Spleen (tissue), 11 donors: Measurements from ENCODE around the gene DCAF7. TPM values are rescaled to one million over a fixed set of nuclear protein-coding genes. Genes with fewer than 3 reads are reported as not detected.
A peak's percentile ranks its signal among the peaks of the same experiment; 100 is the strongest.

ENCODE experiments used
- DNase-seq: peaks from one replicate; pipeline ENCODE4 v3.0.0-alpha.2; 2020
- H3K27ac ChIP-seq, 8 donors: fragments of 200-600 bp; sonication (generic) in 7 of 8; 1 replicate in 4 of 8; 2 replicates in 4 of 8; pipeline versions ENCODE4 v1.5.0 to v1.8.0; 2016 to 2021; ENCODE audit warnings: inconsistent platforms in 4 of 8, mild to moderate bottlenecking in 4 of 8, moderate library complexity in 1 of 8
- H3K27me3 ChIP-seq, 7 donors: fragments of 200-600 bp; sonication (generic) in 6 of 7; replicated peaks in 1 of 7; 1 replicate in 4 of 7; 2 replicates in 3 of 7; pipeline versions ENCODE4 v1.5.0 to v1.8.0; 2016 to 2021; ENCODE audit warnings: inconsistent platforms in 3 of 7, mild to moderate bottlenecking in 1 of 7
- H3K36me3 ChIP-seq, 6 donors: fragments of 200-600 bp; sonication (generic) in 5 of 6; 1 replicate in 4 of 6; 2 replicates in 2 of 6; pipeline versions ENCODE4 v1.5.0 to v1.8.0; 2016 to 2021; ENCODE audit warnings: inconsistent platforms in 2 of 6
- H3K4me1 ChIP-seq, 6 donors: fragments of 200-600 bp; sonication (generic) in 5 of 6; 1 replicate in 3 of 6; 2 replicates in 3 of 6; pipeline versions ENCODE4 v1.5.0 to v1.8.0; 2016 to 2021; ENCODE audit warnings: inconsistent platforms in 3 of 6
- H3K4me3 ChIP-seq, 8 donors: fragments of 200-600 bp; sonication (generic) in 7 of 8; 1 replicate in 4 of 8; 2 replicates in 4 of 8; pipeline versions ENCODE4 v1.5.0 to v1.8.0; 2016 to 2021; ENCODE audit warnings: inconsistent platforms in 4 of 8, mild to moderate bottlenecking in 4 of 8, moderate library complexity in 2 of 8
- H3K9me3 ChIP-seq, 8 donors: fragments of 200-600 bp; sonication (generic) in 7 of 8; 1 replicate in 4 of 8; 2 replicates in 4 of 8; pipeline versions ENCODE4 v1.5.0 to v1.8.0; 2016 to 2021; ENCODE audit warnings: inconsistent platforms in 4 of 8
- POLR2A ChIP-seq, 3 donors: fragments of 450-650 bp; IDR thresholded peaks; one replicate each; pipeline ENCODE4 v1.5.1; 2017; ENCODE audit warnings: antibody characterized with exemption in 3 of 3, mild to moderate bottlenecking in 1 of 3
- POLR2AphosphoS5 ChIP-seq, 3 donors: sonication (generic); formaldehyde crosslinking; IDR thresholded peaks; one replicate each; pipeline ENCODE4 v1.5.1; 2017; ENCODE audit warnings: antibody characterized with exemption in 3 of 3
- WGBS, 5 donors: extraction: QIAGEN DNeasy Blood & Tissue Kit in 3 of 5; methylation state at CpG; one replicate each; pipeline versions ENCODE4 v1.1.5 to v1.1.7; 2013 to 2018; 5-methylcytosine and 5-hydroxymethylcytosine counted together
- intact Hi-C: fragments of 100-400 bp; cut with DNase I; formaldehyde crosslinking; loops from one replicate; pipeline ENCODE4 v1.15.0; 2023; ENCODE audit warnings: low total_unique reads
- polyA plus RNA-seq, 3 donors: library from polyadenylated mRNA; stranded (reverse); fragments of 200-250 nt; gene quantifications; one replicate each; pipeline ENCODE4 v1.2.1, GENCODE V29; 2013
- total RNA-seq, 7 donors: library from RNA; depleted of rRNA in 3 of 7; stranded (reverse); fragments of >200 nt in 3 of 7; fragmentation: NEBNext Ultra II Directional in 4 of 7; extraction: Animal tissue kit (Norgen Biotek cat#: 25700) in 4 of 7; gene quantifications; one replicate each; pipeline versions ENCODE4 v1.1.0 to v1.2.1, GENCODE V29; 2016 to 2021
- TF ChIP-seq, protein P1 (sequence below), 11 experiments: fragments of 200-600 bp in 7 of 11; fragments of 450-650 bp in 4 of 11; sonication (generic) in 4 of 11; IDR thresholded peaks in 8 of 11; conservative IDR thresholded peaks in 3 of 11; 1 replicate in 7 of 11; 2 replicates in 4 of 11; pipeline versions ENCODE4 v1.4.0 to v1.8.0; 2016 to 2021; ENCODE audit warnings: antibody characterized with exemption in 11 of 11, inconsistent platforms in 4 of 11, mild to moderate bottlenecking in 1 of 11
- donor health status: healthy with polysubstance abuse.
- donor health status: DM: no; HTN: no; CAD: no; lungs with moderate emphysema.
- donor health status: DM: no; HTN: no; CAD: no.
- donor health status: Bipolar disorder and iron deficiency.
- donor health status: healthy.
- donor health status: DM: no; HTN: no; CAD: no.
- donor health status: DM: yes; HTN: yes; CAD: no.

The DCAF7 gene
- total and polyA plus RNA-seq, 10 donors, result 15.9 to 87.5 (median 54.7) TPM

DNA sequence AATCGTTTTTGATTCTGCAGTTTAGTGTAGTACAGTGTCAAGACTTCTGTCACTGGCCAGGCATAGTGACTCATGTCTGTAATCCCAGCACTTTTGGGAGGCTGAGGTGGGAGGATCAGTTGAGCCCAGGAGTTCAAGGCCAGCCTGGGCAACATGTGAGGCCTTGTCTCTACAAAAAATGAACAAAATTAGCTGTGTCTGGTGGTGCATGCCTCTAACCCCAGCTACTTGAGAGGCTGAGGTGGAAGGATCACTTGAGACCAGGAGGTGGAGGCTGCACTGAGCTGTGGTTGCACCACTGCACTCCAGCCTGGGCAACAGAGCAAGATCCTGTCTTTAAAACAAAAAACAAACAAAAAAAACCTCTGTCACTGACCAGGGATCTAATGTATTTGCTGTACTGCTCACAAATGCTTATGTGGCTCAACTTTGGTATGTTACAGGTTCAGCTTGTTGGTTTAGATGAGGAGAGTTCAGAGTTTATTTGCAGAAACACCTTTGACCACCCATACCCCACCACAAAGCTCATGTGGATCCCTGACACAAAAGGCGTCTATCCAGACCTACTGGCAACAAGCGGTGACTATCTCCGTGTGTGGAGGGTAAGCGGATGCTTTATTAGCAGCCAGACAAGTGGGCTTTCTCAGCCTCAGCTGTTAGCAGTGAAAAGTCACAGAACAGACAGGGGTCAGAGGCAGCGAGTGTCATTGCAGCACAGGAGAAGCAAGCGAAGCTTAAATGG lies 27.9 kb downstream of the DCAF7 start:
- Histone ChIP-seq H3K9me3 (no peaks in the 10 kb centered on the region), H3K27me3 (no peaks in the 10 kb centered on the region), H3K27ac (no peak overlapping the region), H3K36me3 (peaks cover 0 to 62% (median 44%) of the 10 kb centered on the region in 6 donors), H3K4me3 (no peak overlapping the region), H3K4me1 (no peaks in the 10 kb centered on the region)
- TF ChIP-seq, protein P1, sequence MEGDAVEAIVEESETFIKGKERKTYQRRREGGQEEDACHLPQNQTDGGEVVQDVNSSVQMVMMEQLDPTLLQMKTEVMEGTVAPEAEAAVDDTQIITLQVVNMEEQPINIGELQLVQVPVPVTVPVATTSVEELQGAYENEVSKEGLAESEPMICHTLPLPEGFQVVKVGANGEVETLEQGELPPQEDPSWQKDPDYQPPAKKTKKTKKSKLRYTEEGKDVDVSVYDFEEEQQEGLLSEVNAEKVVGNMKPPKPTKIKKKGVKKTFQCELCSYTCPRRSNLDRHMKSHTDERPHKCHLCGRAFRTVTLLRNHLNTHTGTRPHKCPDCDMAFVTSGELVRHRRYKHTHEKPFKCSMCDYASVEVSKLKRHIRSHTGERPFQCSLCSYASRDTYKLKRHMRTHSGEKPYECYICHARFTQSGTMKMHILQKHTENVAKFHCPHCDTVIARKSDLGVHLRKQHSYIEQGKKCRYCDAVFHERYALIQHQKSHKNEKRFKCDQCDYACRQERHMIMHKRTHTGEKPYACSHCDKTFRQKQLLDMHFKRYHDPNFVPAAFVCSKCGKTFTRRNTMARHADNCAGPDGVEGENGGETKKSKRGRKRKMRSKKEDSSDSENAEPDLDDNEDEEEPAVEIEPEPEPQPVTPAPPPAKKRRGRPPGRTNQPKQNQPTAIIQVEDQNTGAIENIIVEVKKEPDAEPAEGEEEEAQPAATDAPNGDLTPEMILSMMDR (IDR thresholded peaks at IDR 0.05 in 8 of 11, conservative IDR thresholded peaks at IDR 0.05 in 3 of 11), result no peak
- no peak for TF ChIP-seq POLR2AphosphoS5 (IDR thresholded peaks at IDR 0.05)
- no peak for TF ChIP-seq POLR2A (IDR thresholded peaks at IDR 0.05)
- no peak for DNase-seq
- WGBS, 5 donors, result 89 to 96% (median 91%) methylated on average over 7 of the region's 7 CpGs
- intact Hi-C loops, result no loop called here

DNA sequence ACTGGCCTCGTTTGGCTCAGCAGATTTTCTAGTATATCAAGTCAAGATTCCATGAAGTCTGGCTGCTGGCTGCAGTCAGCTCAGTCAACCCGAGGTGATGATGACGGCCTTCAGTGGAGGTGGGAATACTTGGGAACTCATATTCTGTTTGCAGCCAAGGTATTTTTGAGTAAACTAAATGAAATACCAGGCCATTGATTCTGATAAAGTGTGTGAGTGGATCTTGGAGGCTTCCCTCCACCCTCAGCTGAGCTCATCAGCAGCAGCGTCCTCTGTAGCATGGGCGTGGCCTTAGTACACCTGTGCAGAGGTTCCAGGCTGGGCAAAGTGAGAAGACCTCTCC lies 28.5 kb downstream of the DCAF7 start:
- Histone ChIP-seq H3K4me1 (no peaks in the 10 kb centered on the region), H3K36me3 (peaks cover 0 to 66% (median 49%) of the 10 kb centered on the region in 6 donors), H3K4me3 (no peak overlapping the region), H3K9me3 (no peaks in the 10 kb centered on the region), H3K27ac (no peak overlapping the region), H3K27me3 (no peaks in the 10 kb centered on the region)
- no peak for DNase-seq
- no peak for TF ChIP-seq POLR2AphosphoS5 (IDR thresholded peaks at IDR 0.05)
- TF ChIP-seq, protein P1 (IDR thresholded peaks at IDR 0.05 in 8 of 11, conservative IDR thresholded peaks at IDR 0.05 in 3 of 11), result no peak
- 85 to 93% (median 89%) methylated on average over 5 of the region's 5 CpGs for WGBS, 5 donors
- intact Hi-C loops, result no loop called here

GRCh38 chr17:63579633-63580032 lies 29.4 kb downstream of the DCAF7 start:
- intact Hi-C loops, result no loop called here
- no peak for DNase-seq
- no peaks in the 10 kb centered on the region for H3K9me3 ChIP-seq

DNA sequence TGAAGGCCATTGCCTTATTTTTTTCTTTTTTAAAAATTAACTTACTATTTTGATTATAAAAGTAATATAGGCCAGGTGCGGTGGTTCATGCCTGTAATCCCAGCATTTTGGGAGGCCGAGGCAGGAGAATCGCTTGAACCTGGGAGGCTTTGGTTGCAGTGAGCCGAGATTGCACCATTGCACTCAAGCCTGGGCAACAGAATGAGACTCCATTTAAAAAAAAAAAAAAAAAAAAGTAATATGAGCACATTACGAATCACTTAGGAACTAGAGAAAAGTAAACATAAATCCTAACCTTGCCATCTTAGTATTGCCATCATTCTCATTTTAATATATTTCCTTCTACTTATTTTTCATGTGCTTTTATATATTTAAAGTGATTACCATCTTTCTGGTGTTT lies 37.5 kb downstream of the DCAF7 start:
- H3K36me3 ChIP-seq, result peaks cover 4 to 100% (median 95%) of the 10 kb centered on the region in 6 donors
- no peaks in the 10 kb centered on the region for H3K9me3 ChIP-seq
- no peaks in the 10 kb centered on the region for H3K27me3 ChIP-seq
- intact Hi-C loops, result no loop called here
- peaks cover 0 to 11% (median 0%) of the 10 kb centered on the region in 6 donors for H3K4me1 ChIP-seq
- H3K27ac ChIP-seq, result no peak overlapping the region
- WGBS, 5 donors, result 93 to 97% (median 96%) methylated on average over 5 of the region's 5 CpGs
- TF ChIP-seq, protein P1 (IDR thresholded peaks at IDR 0.05 in 8 of 11, conservative IDR thresholded peaks at IDR 0.05 in 3 of 11), result no peak
- TF ChIP-seq POLR2A (IDR thresholded peaks at IDR 0.05) (no peak), POLR2AphosphoS5 (IDR thresholded peaks at IDR 0.05) (no peak)
- no peak for DNase-seq
- no peak overlapping the region for H3K4me3 ChIP-seq

More at GRCh38 chr17:63579633-63580032, 29.4 kb downstream of the DCAF7 start:
- WGBS, 5 donors, result 72 to 89% (median 82%) methylated on average over 11 of the region's 11 CpGs
- Histone ChIP-seq H3K4me1 (no peaks in the 10 kb centered on the region), H3K27ac (peak overlapping the region in 1 of 8 donors; percentile 11), H3K27me3 (no peaks in the 10 kb centered on the region), H3K36me3 (peaks cover 0 to 75% (median 58%) of the 10 kb centered on the region in 6 donors), H3K4me3 (no peak overlapping the region)
- TF ChIP-seq POLR2AphosphoS5 (IDR thresholded peaks at IDR 0.05) (no peak), POLR2A (IDR thresholded peaks at IDR 0.05) (no peak)
- TF ChIP-seq, protein P1 (IDR thresholded peaks at IDR 0.05 in 8 of 11, conservative IDR thresholded peaks at IDR 0.05 in 3 of 11), result no peak
